ENCODE measurements around the gene BLNK.

DNA sequence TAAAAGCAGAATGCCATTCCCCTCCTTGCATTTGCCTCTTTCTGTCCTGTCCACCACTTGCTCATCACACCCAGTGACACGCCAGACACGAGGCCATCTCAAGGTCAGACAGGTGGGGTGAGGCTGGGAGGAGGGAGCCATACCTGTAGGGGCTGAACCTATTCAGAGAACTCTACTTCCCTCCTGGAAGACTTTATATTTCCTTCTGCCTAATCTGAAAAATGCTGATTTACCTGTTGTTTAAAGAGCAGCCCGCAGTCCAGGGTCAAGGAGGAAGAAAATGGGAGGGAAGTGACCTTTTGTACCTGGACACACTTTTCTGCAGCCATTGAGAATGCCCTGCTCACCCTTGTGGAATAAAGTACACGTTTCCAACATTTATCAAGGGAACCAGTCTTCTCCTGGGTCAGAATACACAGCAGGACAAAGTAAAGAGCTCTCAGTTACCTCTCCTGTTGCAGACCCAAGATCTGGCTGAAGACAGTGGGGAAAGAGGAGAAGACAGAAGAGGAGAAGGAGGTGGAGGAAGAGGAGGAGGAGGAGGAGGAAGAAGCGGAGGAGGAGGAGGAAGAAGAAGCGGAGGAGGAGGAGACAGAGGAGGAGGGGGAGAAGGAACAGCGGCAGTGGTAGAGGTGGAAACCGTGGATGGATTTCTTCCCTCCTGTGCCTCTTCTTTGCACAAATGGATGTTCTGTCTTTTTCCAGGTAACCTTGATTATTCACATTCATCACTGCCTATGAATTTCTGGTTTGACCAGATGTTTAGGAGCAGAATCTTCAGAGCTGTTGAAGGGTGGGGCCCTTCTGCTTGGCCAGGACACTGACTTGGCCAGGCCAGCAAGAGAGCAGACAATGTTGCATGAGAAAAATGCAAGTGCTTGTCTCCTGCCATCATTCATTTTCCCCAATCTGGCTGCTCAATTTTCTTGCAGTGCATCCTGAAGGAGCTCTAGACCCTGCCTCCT lies 1.2 kb upstream of the BLNK start:
- no peak for TF ChIP-seq EZH2 (optimal IDR thresholded peaks at IDR 0.05; ENCODE audit: low read depth, low read length)
- TF ChIP-seq, protein P1, sequence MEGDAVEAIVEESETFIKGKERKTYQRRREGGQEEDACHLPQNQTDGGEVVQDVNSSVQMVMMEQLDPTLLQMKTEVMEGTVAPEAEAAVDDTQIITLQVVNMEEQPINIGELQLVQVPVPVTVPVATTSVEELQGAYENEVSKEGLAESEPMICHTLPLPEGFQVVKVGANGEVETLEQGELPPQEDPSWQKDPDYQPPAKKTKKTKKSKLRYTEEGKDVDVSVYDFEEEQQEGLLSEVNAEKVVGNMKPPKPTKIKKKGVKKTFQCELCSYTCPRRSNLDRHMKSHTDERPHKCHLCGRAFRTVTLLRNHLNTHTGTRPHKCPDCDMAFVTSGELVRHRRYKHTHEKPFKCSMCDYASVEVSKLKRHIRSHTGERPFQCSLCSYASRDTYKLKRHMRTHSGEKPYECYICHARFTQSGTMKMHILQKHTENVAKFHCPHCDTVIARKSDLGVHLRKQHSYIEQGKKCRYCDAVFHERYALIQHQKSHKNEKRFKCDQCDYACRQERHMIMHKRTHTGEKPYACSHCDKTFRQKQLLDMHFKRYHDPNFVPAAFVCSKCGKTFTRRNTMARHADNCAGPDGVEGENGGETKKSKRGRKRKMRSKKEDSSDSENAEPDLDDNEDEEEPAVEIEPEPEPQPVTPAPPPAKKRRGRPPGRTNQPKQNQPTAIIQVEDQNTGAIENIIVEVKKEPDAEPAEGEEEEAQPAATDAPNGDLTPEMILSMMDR (IDR thresholded peaks at IDR 0.05; ENCODE audit: low read length), result no peak
